COLO829 (cell line): ENCODE measurements around the gene PTDSS2.
"Not testable (repeated sequence)": the region's sequence is repeated elsewhere in the genome, so short reads cannot be mapped to it uniquely, and the experiment has no call there.

Source experiments
- DNase-seq: peaks from one replicate; pipeline ENCODE4 v3.0.0; 2012; ENCODE audit warnings: low spot score

Gene PTDSS2

GRCh38 chr11:507727-508515 is 57.8 kb downstream of the PTDSS2 start:
- DNase-seq, result no peak

GRCh38 chr11:508956-509355 is 58.9 kb downstream of the PTDSS2 start:
- DNase-seq, result no peak

- DNase-seq, result no peak
Measured at GRCh38 chr11:512761-513595, 62.9 kb downstream of the PTDSS2 start.

- DNase-seq, result no peak
Measured at GRCh38 chr11:514606-515005, 64.5 kb downstream of the PTDSS2 start.

- DNase-seq, result no peak
Measured at GRCh38 chr11:515131-515530, 65.1 kb downstream of the PTDSS2 start.

- no peak for DNase-seq
Measured at GRCh38 chr11:516400-516799, 66.3 kb downstream of the PTDSS2 start.

GRCh38 chr11:516918-517685 is 67.0 kb downstream of the PTDSS2 start:
- not testable (repeated sequence) for DNase-seq

GRCh38 chr11:518463-519202 is 68.6 kb downstream of the PTDSS2 start:
- DNase-seq, result peak; percentile 83

GRCh38 chr11:520428-521176 is 70.5 kb downstream of the PTDSS2 start:
- no peak for DNase-seq

- DNase-seq, result no peak
Measured at GRCh38 chr11:521177-521688, 71.2 kb downstream of the PTDSS2 start.

GRCh38 chr11:526192-526591 is 76.1 kb downstream of the PTDSS2 start:
- DNase-seq, result no peak

GRCh38 chr11:528166-528814 is 78.2 kb downstream of the PTDSS2 start:
- DNase-seq, result no peak

- no peak for DNase-seq
Measured at GRCh38 chr11:528815-529727, 79.0 kb downstream of the PTDSS2 start.

- DNase-seq, result no peak
Measured at GRCh38 chr11:529728-530411, 79.8 kb downstream of the PTDSS2 start.

GRCh38 chr11:530960-531831 is 81.1 kb downstream of the PTDSS2 start:
- DNase-seq, result no peak

- DNase-seq, result no peak
Measured at GRCh38 chr11:531919-532526, 81.9 kb downstream of the PTDSS2 start.

- DNase-seq, result no peak
Measured at GRCh38 chr11:532527-532985, 82.5 kb downstream of the PTDSS2 start.
